Gastrocnemius medialis (tissue), 4 donors: ENCODE data around the gene FANCC.

Source experiments
- POLR2A ChIP-seq, 2 donors: fragments of 450-650 bp; IDR thresholded peaks; one replicate each; pipeline ENCODE4 v1.6.1; 2017; ENCODE audit warnings: antibody characterized with exemption in 2 of 2, mild to moderate bottlenecking in 2 of 2, moderate library complexity in 2 of 2
- TF ChIP-seq, protein P1 (sequence below), 5 experiments: fragments of 450-650 bp in 3 of 5; fragments of 200-600 bp in 2 of 5; sonication (generic) in 2 of 5; IDR thresholded peaks in 4 of 5; conservative IDR thresholded peaks in 1 of 5; 1 replicate in 4 of 5; 2 replicates in 1 of 5; pipeline ENCODE4 v1.5.1; 2016 to 2019; ENCODE audit warnings: antibody characterized with exemption in 5 of 5, mild to moderate bottlenecking in 3 of 5, moderate library complexity in 3 of 5

GRCh38 chr9:95175523-95175922, 142.0 kb downstream of the FANCC start:
- no peak for TF ChIP-seq POLR2A (IDR thresholded peaks at IDR 0.05)
- TF ChIP-seq, protein P1, sequence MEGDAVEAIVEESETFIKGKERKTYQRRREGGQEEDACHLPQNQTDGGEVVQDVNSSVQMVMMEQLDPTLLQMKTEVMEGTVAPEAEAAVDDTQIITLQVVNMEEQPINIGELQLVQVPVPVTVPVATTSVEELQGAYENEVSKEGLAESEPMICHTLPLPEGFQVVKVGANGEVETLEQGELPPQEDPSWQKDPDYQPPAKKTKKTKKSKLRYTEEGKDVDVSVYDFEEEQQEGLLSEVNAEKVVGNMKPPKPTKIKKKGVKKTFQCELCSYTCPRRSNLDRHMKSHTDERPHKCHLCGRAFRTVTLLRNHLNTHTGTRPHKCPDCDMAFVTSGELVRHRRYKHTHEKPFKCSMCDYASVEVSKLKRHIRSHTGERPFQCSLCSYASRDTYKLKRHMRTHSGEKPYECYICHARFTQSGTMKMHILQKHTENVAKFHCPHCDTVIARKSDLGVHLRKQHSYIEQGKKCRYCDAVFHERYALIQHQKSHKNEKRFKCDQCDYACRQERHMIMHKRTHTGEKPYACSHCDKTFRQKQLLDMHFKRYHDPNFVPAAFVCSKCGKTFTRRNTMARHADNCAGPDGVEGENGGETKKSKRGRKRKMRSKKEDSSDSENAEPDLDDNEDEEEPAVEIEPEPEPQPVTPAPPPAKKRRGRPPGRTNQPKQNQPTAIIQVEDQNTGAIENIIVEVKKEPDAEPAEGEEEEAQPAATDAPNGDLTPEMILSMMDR (IDR thresholded peaks at IDR 0.05 in 4 of 5, conservative IDR thresholded peaks at IDR 0.05 in 1 of 5): no peak
